CD4-positive, alpha-beta T cell treated with Interleukin-2 at 100 ng/mL for 4 hours (primary cell): ENCODE results near the gene SLC35F4.

Experiments used
- DNase-seq: peaks from one replicate; pipeline ENCODE4 v3.0.0-alpha.2; 2020; ENCODE audit warnings: low spot score

The SLC35F4 gene

DNA sequence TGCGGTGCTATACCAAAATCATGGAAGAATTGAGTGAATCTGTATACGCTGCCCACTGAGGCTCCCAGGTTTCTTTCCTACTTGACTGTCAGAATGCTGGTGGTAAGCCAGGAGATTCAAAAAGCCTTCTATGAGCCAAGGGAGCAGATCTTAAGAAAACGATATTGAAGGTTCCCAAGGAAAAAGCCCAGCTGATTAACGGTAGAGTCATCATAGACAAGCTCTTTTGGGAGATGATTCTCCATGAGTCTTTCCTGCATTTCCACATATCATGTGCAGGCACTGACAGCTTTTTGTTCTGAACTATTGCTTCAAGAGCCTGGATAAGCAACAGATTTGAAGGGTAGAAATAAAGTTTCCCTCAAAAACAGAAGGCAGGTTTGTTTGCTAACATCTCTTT is 17.5 kb downstream of the SLC35F4 start:
- DNase-seq, result no peak

DNA sequence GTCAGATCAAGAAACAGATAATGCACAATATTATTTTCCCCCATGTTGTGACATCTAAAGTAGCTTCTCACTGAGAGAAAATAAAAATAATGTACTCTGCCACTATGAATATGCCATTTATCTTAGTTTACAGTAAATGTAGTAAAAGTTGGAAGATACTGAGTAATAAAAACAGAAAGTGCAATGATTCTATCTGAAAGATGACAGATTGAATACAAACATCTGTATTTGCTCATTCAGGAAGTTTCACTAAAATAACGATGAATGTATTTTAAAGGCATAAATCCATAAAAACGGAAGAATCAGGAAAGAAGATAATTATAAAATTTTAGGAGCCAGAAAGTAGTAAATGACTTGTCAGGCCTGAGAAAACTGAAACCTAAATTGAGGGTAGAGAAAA is 18.2 kb downstream of the SLC35F4 start:
- DNase-seq, result no peak

DNA sequence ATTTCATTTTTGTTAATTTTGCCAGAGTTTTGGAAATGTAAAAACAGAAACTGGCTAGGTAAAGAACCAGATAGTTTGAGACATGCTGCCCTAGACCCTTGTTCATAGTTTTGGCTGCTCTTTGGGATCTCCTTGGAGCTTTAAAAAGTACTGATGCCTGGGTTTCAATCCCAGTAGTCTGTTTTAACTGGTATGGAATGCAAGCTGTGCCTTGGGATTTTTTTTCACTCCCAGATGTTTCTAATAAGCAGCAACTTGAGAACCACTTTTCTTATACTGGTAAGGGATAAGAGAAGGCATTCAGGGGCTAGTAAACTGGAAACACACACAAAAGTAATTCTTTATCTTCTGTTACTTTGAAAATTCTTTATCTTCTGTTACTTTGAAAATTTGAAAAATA is 18.8 kb downstream of the SLC35F4 start:
- no peak for DNase-seq

DNA sequence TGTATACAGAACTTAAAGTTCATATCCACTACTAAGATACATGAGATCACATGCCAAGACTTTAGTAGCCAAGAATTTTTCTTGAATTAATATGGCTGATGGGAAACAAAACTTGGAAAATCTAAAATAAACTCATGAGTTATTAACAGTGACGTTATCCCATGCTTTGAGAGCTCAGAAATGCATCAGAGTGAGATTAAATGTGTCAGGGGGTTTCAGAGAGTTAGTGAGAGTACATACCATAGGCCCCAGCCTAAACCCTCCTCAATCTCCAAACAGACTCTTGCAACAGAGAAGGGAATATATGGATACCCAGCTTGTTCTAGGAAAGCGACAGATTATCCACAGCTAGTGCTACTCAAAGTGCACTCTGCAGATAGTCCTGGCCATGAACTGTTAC is 19.3 kb downstream of the SLC35F4 start:
- DNase-seq, result no peak

DNA sequence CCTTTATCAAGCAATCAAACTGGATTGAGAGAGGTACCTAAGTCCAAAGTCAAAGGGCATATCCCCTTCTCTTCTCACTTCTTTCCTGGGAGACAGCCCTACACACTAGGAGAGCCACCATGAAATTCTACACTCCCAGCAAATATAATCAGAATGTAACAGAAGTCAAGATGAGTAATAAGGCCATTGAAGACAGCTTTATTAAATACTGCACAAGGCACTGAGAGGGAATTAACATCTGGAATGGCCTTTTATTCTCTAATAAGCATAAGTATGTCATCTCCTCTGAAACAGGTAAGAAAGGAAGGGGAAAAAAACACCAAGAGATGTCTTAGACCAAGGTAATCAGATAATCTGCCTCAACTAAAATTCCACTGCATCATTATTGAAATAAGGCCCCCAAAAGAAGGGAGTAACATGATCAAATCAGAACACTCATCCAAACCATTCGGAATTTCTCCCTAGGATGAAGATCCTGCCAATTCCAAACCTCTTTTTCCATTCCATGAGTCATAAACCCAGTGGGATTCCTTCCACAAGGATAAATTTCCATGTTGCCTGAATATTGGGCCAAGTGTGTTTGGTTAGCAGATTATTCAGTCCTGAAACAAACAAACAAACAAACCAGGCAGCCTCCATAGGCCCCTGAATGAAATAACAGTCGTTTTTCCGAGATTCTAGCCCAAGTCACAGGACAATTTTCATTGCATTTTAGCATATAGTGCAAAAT is 19.9 kb downstream of the SLC35F4 start:
- no peak for DNase-seq

DNA sequence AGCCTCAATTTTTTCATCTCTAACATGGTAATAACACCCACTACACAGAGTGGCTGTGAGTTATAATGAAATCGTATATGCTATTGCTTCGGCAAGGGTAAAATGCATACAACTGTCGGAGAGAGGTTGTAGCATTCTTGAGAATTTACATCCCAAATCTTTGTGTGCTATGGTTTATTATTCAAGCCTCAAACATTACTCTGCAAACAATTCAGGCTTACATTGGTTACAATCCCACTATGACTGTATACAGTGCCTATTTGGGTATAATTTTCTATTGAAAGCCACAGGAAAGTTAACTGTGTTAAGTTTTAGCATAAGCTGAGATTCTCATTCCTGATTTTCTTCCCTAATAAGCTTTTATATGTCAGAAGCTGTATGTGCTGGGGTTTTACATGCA is 20.6 kb downstream of the SLC35F4 start:
- no peak for DNase-seq

DNA sequence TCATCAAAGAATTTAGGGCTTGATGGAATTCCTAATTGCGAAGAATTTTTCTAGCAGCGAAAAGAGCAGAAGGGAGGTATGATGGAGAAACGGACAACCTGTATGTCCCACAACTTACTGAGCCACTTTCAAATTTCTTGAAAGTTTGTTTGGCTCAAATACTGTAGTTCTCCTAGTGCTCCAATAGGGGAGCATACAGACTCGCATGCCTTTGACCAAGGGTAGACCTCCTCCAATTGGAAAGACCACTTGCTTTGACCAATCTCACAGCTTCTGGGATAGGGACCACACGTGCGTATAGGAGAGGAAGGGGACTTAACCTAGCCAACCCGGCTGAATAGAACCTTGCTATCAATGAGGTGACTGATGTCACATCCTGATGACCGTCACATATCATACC is 28.6 kb downstream of the SLC35F4 start:
- no peak for DNase-seq

DNA sequence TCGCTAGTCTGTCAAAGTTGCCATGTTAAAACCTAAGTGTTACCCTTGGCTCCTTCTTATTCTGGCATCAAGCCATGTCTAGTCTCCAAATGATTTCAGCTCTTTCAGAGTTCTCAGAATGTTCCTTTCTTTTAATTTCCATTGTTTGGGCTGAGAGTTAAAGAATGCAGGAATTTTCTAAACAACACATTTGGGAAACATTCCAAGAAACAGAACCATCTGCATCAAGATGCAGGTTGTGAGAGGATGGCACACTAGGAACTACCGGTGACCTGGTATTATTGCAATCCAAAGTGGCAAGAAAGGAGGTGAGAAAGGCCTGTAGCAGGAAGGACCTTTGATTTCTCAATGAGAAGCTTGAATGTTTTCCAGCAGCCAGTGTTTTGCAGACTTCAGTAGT is 30.1 kb downstream of the SLC35F4 start:
- no peak for DNase-seq

DNA sequence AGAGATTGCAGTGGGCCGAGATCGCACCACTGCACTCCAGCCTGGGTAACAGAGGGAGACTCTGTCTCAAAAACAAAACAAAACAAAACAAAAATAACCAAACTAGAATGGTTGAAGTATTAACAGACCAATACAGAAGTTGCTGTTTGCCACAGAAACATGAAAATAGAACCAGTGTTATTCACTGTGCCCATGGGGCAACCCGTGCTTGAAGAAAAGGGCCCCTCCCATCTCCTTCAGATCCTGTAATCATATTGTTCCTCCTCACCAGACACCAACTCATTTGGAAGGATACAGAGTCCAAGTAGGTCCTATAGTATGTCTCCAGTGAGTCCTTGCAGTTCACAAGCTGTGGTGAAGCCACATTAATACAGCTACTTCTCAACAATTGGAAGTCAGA is 30.9 kb downstream of the SLC35F4 start:
- no peak for DNase-seq

DNA sequence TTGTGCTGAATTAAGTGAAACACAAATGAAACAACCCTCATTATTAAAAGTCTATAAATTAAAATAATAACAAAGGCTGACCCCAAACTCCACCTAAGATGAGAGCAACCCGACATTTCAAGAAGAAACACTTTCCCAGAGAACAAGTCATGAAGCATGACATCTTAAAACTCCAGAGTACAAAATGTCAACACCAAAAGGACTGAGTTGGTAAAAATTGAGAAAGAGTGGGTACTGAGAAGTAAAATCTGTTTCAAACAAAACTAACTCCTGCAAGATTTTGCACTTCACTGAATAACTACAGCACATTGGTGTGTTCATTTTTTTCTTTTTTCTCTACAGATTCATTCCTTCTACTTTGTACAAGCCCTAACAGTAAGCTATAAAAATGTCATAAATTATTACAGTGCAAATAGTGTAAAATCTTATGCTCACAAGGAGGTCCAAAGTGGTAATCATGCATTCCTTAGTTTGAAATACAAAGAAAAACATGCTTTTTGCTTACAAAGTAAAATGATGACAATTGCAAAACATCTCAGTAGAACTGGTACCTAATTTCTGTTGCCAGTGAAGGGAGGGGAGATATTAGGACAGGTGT is 31.8 kb downstream of the SLC35F4 start:
- no peak for DNase-seq

DNA sequence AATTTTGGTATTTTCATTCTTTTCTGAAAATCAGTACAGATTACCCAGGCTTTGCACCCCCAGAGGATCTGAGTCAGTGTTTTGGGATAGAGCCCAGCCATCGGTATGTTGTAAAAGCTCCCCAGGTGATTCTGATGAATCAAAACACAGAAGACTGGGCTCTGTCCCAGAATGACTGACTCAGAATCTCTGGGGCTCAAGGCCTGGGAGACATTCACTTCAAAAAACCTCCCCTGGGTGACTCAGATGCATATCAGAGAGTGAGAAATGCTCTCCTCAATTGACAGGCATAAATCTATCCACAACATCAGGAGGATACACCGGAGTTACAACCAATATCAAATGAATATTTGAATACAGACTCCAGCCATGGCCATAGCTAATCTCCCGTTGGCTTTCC is 32.6 kb downstream of the SLC35F4 start:
- DNase-seq, result no peak

DNA sequence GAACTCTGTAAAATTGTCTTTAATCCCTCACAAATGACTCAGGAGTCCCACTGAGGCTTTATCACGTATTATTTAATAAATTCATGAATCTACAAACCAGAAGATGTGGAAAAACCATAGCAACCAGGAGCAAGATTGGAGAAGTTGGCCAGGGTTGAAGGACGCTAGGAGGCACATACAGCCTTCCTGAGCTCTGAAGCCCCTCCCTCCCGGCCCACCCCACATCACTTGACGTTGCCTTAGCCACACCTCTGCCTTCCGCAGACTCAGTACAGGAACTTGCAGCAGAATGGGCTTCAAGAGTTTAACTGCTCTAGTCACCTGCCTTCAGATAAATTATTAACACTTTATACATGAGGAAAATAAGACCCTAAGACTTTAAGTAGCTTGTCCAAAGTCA is 33.9 kb downstream of the SLC35F4 start:
- DNase-seq, result no peak

DNA sequence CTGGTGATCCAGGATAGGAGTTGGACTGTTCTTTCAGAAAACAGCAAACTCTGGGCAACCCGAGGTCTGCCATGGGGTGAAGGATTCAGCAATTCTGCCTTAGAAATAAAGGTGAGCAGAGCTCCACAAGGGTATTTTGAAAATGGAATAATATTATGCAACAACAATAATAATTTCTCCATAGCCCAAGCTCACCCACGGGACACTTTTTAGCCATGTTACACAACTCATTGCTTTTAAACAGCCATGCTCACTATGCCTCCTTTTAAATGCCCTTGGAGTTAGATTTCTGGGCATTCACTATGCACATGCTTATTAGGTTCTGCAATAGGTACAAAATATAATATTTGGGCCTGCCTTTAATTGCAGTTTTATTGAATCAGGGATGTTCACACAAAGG is 37.2 kb downstream of the SLC35F4 start:
- DNase-seq, result no peak

DNA sequence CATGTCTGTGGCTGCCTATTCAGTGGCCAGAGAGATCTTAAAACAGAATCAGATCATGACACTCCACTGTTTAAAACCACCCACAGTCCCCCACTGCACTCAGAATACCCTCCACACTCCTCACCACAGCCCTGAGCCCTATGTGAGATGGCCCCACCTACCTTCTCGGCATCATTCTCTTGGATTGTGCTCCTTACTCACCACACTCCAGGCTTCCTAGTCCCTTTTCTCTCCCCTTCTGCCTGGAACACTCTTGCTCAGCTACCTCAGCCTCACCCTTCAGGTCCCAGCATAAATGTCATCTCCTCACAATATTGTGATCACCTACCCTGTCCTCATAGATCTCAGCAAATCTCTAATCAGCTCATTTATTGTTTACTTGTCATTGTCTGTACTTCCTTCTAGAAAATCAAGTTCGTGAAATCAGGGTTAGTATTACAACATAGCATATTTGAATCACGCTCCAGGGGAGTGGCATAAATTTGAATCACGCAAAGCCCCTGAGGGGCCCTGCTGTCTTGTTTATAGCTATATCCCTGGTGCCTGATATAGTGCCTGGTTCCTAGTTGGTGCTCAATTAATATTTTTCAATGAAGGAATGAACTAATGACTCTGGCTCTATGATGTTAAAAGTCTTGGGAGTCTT is 42.8 kb downstream of the SLC35F4 start:
- no peak for DNase-seq

DNA sequence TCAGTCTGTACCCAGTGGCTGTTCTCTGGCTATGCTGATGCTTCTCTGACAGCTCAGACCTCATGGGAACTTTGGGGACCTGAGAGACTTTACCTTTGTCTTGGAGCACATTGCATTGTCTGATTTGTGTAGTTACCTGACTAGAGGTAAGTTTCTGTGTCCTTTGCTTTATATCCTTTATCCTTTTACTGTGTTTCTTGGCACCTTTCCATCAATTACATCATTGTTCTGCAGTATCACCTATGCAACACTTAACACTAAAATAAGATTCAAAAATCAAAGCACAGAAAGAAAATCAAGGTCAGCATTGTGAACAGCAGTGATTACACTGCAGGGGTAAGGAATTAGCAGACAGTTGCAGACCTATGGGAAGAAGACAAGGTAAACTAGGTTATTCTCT is 43.8 kb downstream of the SLC35F4 start:
- no peak for DNase-seq

DNA sequence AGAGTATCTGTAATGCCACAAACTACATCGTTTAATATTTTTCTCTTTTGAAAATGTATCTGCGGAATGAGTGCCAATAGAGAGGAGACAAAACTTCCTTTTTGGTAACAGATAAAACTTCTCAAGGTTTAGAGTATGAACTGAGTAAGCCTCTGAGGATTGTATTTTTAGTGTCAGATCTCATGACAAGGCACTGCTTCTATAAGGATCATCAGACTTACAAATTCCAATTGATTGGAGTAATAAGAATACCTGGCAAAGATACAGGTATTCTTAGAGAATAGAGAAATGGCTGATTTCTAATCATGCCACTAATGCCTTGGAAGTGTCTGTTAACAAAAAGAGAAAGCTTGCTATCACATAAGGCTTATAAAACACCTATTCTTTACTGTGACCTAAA is 45.3 kb downstream of the SLC35F4 start:
- DNase-seq, result no peak

DNA sequence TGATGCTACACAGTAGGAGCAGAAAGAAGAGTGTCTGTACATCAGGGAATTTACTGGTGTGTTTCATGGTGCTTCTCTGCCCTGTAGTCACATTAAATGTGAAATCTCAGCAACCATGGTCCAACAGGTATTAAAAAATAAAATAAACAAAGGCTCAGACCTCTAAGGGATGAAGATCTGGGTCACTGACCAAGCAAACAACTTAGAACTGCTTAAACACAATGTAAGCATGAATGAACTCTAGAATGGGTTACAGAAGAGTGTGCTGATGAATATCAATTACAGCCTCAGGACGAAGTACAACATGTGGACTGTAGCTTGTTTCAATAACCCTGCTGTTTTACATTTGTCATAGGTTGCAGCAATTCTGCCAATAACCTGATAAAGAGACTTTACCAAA is 47.4 kb downstream of the SLC35F4 start:
- DNase-seq, result no peak

DNA sequence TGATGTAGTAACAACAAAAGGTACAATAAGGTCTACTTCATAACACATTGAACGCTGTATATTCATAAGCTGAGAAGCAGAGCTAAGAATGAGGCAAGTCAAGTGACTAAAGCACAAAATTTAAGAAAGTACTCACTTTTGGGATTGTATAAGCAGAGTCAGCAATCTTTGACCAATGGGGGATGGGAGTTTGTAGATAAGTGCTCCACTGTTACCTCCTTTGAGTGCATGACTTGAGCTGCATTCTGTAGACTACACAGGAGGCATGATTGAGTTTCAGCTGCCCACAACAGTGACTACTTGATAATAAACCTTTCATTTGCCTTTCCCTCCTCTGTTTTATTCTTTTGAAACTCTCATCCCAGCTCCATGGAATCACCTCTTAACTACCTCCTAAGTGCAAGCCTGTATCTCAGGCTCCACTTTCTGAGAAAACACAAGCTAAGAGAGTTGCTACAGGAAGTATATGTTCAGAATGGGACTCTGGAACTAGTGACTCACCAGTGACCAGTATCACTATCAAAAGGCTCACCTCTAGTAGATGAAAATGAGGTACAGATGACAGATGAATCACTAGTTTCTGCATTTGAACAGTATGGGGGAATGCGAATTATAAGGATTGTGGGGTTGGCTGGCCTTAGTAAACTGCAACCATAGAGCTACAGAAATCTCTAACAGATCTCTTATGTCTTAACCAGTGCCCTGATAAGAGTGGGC is 49.2 kb downstream of the SLC35F4 start:
- no peak for DNase-seq

DNA sequence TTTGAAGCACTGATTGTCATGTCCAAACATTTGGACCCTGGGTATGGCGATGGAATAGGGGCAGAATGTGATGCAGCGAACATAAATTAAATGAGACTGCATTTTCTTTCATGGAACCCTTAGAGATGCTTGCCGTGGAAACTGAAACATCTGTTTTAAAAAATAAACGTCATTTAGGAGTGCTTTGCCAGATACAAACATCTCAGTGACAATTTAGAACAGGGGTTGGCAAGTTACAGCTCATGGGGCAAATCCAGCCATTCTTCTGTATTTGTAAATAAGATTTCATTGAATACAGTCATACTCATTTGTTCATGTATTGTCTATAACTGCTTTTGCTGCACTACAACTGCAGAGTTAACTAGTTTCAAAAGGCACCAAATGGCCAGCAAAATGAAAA is 51.2 kb downstream of the SLC35F4 start:
- no peak for DNase-seq

DNA sequence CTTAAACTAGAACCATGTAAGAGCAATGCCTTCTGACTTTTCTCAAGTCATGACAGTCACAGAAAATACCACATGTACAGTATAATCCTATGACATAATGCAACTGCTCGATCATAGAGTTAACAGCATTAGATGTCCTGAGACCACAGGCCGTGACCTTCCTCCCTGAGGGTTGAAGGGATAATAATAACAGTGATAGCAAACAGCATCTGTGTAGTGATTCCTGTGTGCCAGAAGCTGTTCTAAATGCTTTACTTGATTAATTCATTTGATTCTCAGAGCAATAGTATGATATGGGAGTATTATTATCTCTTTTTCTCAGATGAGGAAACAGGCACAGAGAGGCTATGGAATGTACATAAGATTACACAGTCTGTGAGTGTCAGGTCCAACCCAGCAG is 53.2 kb downstream of the SLC35F4 start:
- DNase-seq, result no peak

DNA sequence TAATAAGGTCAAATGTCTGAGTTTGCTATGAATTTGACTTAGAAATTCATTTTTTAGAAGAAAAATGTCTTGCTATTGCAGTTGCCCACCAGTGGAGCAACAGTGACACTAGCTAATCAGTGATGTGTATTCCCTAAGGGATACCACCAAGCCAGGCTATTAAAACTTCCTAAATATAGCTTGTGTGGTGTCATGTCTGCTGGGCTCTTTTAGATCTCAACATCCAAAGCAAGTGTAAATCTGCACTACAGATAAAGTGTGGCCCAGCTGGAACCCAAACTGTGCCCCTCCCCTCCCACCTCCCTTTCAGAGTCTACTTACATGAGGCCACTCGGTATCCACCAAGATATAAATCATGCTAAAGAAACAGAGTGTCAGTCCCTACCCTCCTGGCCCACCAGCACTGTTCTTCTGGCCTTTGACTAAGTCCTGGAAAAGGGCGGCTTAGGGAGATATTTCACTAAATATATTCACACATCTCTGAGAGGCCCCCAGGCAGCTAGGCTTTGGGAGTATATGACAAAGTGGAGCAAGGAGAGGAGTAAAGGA is 53.8 kb downstream of the SLC35F4 start:
- DNase-seq, result no peak

DNA sequence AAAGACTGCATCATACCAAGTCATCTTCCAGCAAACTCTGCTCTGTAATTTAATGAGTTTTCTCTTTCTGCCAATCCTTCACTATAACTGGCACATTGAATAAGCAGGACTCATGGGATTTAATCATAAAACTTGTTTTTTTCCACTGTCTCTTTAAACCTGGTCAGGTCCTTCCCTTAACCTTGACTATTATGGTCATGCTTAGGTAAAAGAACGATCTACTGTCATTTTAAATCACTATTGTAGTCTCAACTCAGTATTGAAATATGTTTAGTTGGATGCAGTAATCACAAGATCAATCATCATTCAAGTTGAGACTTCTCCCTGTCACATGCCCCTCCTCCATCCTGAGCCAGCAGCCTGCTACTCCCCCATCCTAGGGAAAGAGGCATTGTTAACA is 56.1 kb downstream of the SLC35F4 start:
- no peak for DNase-seq

DNA sequence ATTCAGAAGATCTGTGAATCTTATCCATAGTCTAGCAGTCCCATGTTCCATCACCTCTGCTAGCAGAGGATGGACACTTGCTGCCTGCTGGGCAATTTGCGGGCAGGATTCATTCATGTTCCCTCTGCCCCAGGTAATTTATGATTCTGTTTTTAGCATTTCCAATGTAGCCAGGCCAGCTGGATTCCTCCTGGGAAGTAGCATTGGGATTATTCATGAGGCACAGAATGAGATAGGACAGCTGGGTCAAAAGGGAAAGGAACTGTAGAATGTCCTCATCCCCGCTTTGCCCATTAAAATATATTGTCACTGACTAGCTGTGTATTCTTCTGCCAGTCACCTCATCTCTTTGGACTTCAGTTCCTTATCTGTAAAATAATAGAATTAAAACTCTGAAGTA is 68.7 kb downstream of the SLC35F4 start:
- no peak for DNase-seq
